Keratinocyte (primary cell): ENCODE data around the gene GPC3.

Experiments
- EZH2 ChIP-seq: IDR thresholded peaks from one replicate; pipeline ENCODE4 v1.6.1; 2012; ENCODE audit warnings: inconsistent platforms, mild to moderate bottlenecking, low read length, moderate library complexity
- TF ChIP-seq, protein P1 (sequence below), 3 experiments: IDR thresholded peaks in 1 of 3; conservative IDR thresholded peaks in 1 of 3; optimal IDR thresholded peaks in 1 of 3; 2 replicates in 2 of 3; 3 replicates in 1 of 3; pipeline versions ENCODE3 to v1.5.1; 2011; ENCODE audit warnings: low read length in 3 of 3, mild to moderate bottlenecking in 3 of 3, moderate library complexity in 2 of 3, control low read depth in 1 of 3, inconsistent platforms in 1 of 3; ENCODE audit not compliant: insufficient read depth in 2 of 3; ENCODE audit errors: extremely low read depth in 1 of 3

DNA sequence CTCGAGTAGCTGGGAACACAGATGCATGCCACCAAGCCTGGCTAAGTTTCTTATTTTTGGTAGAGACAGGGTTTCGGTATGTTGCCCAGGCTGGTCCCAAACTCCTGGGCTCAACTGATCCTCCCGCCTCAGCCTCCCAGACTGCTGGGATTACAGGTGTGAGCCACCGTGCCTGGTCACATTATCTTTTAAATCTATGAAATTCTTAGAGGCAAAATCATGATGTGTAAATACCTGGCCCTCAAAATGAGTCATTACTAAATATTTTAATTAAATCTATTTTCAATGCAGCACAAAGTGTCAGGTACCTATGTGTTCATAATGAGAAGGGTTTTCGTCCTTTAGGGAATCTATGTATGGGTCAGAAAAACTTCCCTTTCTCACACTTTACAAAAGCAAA lies 347.6 kb downstream of the GPC3 start:
- TF ChIP-seq, protein P1, sequence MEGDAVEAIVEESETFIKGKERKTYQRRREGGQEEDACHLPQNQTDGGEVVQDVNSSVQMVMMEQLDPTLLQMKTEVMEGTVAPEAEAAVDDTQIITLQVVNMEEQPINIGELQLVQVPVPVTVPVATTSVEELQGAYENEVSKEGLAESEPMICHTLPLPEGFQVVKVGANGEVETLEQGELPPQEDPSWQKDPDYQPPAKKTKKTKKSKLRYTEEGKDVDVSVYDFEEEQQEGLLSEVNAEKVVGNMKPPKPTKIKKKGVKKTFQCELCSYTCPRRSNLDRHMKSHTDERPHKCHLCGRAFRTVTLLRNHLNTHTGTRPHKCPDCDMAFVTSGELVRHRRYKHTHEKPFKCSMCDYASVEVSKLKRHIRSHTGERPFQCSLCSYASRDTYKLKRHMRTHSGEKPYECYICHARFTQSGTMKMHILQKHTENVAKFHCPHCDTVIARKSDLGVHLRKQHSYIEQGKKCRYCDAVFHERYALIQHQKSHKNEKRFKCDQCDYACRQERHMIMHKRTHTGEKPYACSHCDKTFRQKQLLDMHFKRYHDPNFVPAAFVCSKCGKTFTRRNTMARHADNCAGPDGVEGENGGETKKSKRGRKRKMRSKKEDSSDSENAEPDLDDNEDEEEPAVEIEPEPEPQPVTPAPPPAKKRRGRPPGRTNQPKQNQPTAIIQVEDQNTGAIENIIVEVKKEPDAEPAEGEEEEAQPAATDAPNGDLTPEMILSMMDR (optimal IDR thresholded peaks at IDR 0.05 in 1 of 3, IDR thresholded peaks at IDR 0.05 in 1 of 3, conservative IDR thresholded peaks at IDR 0.05 in 1 of 3; ENCODE audit: extremely low read depth in 1 of 3, insufficient read depth in 2 of 3, low read length in 3 of 3): no peak
- TF ChIP-seq EZH2: no peak
